HEK293T (cell line): ENCODE results near the gene POTEF.
"Not testable (repeated sequence)": the region's sequence is repeated elsewhere in the genome, so short reads cannot be mapped to it uniquely, and the experiment has no call there.

Experiments used
- BHLHE40 ChIP-seq: fragments of 450-650 bp; IDR thresholded peaks from 2 replicates; pipeline ENCODE4 v1.6.1; 2016; ENCODE audit warnings: mild to moderate bottlenecking, moderate library complexity, borderline replicate concordance
- ELF4 ChIP-seq: fragments of 450-650 bp; IDR thresholded peaks from 2 replicates; pipeline ENCODE4 v1.6.1; 2017; ENCODE audit warnings: antibody characterized with exemption
- FOXA1 ChIP-seq: fragments of 450-650 bp; IDR thresholded peaks from 2 replicates; pipeline ENCODE4 v1.6.1; 2016; ENCODE audit warnings: mild to moderate bottlenecking
- FOXK2 ChIP-seq: fragments of 450-650 bp; IDR thresholded peaks from 2 replicates; pipeline ENCODE4 v1.6.1; 2016; ENCODE audit warnings: mild to moderate bottlenecking
- FOXM1 ChIP-seq: fragments of 450-650 bp; IDR thresholded peaks from 2 replicates; pipeline ENCODE4 v1.6.1; 2017; ENCODE audit warnings: mild to moderate bottlenecking, borderline replicate concordance
- L3MBTL2 ChIP-seq: fragments of 450-650 bp; conservative IDR thresholded peaks from 2 replicates; pipeline ENCODE4 v1.6.1; 2016; ENCODE audit warnings: mild to moderate bottlenecking
- LEF1 ChIP-seq: fragments of 450-650 bp; IDR thresholded peaks from 2 replicates; pipeline ENCODE4 v1.6.1; 2017; ENCODE audit warnings: mild to moderate bottlenecking, borderline replicate concordance
- NFRKB ChIP-seq: fragments of 450-650 bp; IDR thresholded peaks from 2 replicates; pipeline ENCODE4 v1.6.1; 2016; ENCODE audit warnings: mild to moderate bottlenecking, moderate library complexity
- SP1 ChIP-seq: fragments of 450-650 bp; IDR thresholded peaks from 2 replicates; pipeline ENCODE4 v1.6.1; 2017
- SUZ12 ChIP-seq: fragments of 450-650 bp; IDR thresholded peaks from 2 replicates; pipeline ENCODE4 v1.6.1; 2016; ENCODE audit warnings: mild to moderate bottlenecking
- TARDBP ChIP-seq: fragments of 450-650 bp; IDR thresholded peaks from 2 replicates; pipeline ENCODE4 v1.6.1; 2016

DNA sequence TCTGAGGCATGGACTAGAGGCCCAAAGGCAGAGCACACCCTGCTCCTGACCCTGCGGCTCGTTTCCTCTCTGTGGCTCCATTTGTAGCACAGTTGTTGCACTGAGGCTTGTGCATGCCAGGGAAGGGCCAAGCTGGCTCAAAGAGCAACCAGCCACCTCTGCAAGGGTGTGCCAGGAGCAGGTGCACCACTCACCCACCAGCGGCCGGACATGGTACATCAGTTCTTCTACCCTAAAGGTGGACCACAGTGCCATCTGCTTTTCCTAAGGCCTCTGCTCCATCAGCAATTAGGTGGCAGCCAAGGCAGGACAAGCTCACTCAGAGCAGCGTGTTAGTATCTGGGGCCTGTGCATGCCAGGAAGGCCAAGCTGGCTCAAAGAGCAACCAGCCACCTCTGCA lies 66.4 kb downstream of the POTEF start:
- TF ChIP-seq L3MBTL2, SP1, NFRKB, ELF4, TARDBP, FOXM1, FOXK2, LEF1, BHLHE40, SUZ12, FOXA1: not testable (repeated sequence)
